GM18519 (cell line): ENCODE results near the gene KRTAP10-3.
"Not testable (repeated sequence)": the region's sequence is repeated elsewhere in the genome, so short reads cannot be mapped to it uniquely, and the experiment has no call there.

Experiments used
- ATAC-seq: cut with Tn5 transposase; IDR thresholded peaks from one replicate; pipeline ENCODE4 v1.9.1; 2021; ENCODE audit warnings: mild to moderate bottlenecking, moderate library complexity; ENCODE audit not compliant: unreplicated experiment, low FRiP score

The KRTAP10-3 gene

DNA sequence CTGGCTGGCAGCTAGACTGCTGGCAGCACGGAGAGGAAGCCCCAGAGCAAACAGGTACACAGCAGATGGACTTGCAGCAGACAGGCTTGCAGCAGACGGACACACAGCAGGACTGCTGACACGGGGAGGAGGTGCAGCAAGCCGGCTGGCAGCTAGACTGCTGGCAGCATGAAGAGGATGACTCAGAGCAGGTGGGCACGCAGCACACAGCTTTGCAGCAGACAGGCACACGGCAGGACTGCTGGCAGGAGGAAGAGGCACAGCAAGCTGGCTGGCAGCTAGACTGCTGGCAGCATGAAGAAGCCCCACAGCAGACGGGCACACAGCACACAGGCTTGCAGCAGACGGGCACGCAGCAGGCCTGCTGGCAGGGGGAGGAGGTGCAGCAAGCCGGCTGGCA is 7.8 kb downstream of the KRTAP10-3 start:
- ATAC-seq = no peak

DNA sequence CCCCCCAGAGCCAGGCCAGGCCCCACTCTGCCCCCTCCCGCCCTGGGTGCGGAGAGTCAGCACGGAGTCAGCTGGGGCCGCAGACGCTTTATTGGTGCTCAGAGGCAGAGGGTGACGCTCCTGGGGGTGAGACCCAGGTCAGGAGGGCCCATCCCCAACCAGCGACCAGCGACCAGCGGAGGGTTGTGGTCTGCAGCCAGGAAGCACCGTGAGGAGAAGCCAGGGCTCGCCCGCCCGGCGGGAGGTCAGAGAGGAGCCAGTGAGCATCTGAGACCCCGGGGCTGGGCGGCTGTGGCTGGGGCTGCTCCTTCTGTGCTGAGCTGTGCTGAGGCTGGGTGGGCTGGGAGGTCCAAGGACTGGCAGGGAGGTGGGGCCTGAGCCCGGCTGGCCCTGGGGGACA is 8.3 kb downstream of the KRTAP10-3 start:
- not testable (repeated sequence) for ATAC-seq

DNA sequence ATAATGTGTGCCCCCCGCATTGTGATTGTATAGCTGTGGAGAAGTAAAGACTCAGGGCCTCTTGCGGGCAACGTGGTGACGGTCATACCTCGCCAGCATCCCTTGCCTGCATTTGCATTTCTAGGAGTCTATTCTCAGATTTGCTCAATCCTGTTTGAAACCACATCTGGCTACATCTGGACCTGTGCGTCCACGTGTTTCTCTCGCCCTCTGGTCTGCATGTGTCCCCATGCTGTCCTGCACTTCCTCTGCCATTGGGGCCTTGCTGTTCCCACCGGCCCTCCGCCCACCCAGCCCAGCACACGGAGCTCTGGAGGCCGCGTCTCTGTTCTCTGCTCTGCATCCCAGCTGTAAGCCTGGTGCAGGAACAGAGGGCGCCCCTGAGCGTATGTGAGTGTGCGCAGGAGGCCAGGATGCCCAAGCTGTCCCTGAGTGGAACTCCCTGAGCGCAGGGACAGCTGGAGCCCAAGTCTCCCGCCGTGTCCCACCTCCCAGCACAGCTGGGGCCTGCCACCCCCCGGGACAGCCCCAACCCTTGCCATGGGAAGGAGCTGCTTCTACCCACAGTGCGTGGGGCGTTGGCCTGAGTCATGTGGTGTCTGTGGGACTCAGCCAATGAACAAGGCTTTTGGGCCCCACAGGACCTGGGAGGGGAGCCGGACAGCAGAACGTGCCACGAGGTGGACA is 8.9 kb downstream of the KRTAP10-3 start:
- ATAC-seq = no peak

DNA sequence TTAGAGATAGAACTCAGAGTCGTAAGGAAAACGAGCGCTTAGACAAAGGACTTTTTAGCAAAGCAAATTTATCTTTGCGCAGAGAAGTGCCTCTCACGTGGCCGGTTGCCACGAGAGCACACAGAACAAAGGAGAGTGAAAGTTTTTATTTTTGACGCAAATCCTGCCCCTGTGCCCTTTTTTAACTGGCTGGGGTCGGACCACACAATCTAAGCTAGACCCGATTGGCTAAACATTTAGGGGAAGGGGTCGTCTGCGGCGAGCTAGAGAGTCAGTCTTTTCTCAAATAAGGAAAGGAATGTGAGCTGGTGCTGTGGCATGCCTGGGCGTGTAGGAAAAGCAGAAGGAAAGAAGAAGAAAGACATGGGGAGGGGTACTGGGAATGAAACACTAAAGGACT is 9.7 kb downstream of the KRTAP10-3 start:
- no peak for ATAC-seq

DNA sequence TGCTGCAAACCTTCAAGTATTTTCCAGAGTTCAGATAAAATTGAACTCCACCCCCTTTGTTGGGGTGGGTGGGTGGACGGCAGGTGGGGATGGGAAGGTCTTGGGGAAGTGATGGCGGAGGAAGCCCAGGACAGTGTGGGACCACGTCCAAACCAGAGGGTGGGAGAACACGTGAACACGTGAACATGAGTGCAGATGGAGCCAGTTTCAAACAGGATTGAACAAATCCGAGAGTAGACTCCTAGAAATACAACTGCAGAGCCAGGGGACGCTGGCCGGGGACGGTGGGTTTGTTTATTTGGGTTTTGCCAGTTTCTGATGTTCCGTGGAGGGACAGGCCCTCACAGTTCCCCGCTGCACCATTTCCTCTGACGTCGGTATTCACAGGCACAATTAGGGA is 10.2 kb downstream of the KRTAP10-3 start:
- ATAC-seq = no peak

DNA sequence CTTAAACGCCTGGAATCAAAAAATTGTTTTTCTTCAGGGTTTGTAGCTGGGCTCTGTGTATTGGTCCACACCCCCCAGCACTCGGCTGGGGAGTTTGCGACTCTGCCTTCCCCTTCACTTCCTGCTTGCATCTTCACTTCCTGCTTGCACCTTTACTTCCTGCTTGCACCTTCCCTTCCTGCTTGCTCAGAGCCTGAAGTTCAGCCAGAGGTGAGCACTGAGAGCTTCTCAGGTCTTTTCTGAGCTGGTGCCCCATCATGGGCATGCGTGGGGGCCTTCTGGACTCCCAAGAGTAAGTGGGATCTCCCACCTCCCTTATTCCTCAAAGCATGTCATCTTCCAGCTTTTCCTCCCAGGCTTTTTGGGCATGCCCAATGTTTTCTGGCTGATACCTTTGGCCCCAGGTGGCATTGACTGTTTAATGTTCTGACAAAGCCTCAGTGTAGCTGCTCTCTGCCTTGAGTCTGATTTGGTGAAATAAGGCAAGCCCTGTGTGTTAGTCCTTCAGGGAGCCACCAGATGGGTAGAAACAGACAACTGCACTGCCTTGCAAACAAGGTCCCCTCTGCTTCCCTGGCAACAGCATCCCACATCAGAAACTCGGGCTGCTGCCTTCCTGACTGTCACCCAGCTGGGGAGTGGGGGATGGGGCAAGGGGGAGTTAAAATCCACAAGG is 10.8 kb downstream of the KRTAP10-3 start:
- ATAC-seq = no peak

DNA sequence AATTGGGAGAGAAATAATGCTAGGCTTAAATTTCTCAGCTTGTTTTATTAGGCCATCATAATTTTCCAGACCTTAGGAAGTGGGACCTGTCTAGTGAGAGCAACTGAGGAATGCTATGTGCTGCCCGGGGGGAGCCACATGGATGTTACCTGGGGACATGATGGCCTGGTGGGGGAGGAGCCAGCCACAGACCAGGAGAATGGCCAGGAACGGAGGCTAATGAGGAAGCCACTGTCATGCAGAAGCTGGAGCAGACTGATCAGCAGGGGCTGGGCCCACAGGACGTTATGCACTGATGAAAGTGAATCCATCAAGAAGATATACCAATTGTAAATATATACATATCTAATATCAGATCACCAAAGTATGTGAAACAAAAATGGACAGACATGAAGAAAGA is 14.0 kb downstream of the KRTAP10-3 start:
- no peak for ATAC-seq

DNA sequence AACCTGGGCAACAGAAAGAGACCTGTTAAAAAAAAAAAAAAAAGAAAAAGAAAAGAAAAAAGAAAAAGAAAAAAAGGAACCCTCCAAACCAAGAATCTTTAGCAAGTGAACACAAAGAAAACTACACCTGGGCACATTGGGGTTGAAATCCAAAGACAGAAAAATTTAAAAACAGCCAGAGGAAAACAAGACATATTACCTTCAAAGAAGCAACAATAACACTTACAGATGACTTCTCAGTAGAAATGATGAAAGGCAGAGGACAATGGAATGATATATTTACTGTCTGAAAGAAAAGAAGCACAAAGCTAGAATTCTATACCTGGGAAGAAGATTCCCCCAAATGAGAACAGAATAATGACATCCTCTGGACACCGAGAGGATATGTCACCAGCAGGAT is 15.9 kb downstream of the KRTAP10-3 start:
- ATAC-seq = no peak

DNA sequence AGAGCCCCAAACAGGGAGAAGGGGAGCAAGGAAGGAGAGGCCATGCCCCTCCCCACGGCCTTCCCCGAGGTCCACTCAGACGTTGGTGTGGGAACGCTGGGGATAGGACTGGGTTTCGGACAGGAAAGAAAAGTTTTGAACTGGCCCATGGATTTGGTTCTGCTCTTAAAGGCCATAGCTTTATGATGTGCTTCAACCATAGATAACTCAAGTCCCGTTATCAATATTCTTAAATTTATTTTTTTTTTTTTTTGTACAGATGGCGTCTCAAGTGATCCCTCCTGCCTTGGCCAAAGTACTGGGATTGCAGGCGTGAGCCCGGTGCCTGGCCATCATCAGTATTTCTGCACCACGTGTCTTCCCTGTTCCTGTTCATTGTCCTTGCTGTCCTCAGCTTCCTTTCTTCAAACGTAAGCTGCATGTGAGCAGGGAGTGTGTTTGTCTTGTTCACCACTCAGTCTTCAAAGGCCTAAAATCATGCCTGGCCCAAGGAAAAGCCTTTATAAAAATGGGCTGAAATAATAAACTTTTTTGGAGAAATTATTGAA is 17.8 kb downstream of the KRTAP10-3 start:
- no peak for ATAC-seq

DNA sequence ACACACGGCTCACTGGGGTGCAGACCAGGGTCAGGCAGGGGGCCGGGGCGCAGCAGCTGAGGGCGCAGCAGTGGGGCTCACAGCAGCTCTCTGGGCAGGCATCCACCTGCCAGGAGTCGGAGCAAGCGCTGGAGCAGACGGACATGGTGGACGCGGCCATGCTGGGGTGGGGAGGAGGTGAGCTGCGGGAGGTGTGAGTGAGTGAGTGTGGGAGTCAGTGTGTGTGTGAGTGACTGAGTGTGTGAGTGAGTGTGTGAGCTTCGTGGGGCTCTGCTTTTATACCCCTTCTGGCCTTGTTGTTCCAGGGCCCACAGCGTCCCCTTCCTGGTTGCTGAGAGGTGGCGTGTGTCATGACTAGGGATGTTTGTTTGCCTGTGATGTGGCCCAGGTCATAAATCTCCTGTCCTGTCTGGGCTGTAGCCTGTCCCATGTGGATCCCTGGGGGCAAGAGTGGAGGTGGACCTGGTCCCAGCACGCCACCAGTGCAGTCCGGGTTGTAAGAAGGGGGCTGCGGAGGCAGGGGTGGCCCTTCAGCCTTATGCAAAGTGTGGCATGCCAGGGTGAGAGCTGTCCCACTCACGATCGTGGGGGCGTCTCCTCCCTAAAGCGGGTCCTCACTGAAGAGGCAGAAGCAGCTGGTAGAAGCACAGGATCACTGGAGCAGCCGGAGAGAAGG is 18.5 kb downstream of the KRTAP10-3 start, which contains the start of gene KRTAP10-1:
Gene KRTAP10-1, minus strand, starts transcription at position 205 of the 676 bp plus-strand sequence. Its CDS starts 45 bp downstream, at position 160.
- ATAC-seq = no peak

DNA sequence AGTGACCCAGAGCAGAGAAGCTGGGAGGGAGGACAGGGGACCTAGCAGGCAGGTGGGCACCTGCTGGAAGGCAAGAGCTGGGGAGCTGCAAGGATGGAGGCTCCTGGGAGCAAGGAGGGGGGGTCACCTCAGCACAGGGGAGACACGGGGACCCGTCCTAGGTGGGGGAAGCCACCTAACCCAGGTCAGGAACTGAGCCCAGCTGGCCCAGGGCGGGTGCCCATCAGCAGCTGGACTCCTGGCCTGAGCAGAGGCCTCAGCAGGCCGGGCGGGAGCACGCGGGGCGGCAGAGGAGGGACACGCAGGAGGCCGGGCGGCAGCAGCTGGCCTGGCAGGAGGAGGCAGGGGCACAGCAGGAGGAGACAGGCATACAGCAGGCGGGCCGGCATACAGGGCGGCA is 19.5 kb downstream of the KRTAP10-3 start:
- no peak for ATAC-seq

DNA sequence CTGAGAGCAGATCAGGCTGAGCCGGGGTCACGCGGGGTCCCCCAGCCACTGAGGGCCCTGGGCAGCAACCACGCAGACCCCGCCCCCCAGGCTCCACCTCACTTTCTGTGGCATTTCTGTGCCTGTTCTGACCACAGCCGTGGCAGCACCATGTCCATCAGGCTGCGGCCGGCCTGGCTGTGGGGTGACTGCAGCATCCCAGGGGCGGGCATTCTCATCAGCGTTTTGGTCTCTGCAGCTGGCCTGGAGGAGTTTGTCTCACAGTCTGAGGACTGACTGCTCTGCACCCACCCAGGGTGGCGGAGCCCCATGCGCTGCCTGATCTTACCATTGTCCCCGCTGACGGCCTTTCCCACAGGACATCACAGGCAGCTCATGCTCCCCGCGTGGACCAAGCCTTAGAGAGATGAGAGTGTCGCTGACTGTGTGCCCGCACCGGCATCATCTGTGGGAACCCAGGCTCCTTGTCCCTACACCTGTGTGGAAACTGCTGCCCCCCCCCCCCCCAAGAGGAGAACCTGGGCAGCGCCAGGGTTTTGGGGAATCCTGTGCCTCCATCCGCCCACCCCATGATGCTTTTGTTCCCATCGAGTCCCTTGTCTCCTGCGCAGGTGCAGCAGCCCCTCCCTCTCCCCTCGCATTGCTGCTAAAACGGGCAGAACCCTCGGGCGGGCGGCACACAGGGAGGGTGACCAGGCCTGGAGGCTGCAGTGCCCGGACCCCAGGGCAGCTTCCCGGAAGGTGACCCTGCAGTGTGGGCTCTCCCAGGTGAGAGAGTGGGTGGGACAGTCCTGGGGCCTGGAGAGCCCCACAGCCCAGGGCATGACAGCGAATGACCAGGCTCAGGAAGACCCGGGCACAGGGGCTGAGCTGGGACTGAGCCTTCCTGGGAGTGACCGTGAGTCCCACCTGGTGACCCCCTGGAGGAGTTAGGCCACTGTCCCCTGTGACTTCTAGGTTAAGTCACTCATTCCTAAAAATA is 20.4 kb downstream of the KRTAP10-3 start:
- ATAC-seq = no peak

DNA sequence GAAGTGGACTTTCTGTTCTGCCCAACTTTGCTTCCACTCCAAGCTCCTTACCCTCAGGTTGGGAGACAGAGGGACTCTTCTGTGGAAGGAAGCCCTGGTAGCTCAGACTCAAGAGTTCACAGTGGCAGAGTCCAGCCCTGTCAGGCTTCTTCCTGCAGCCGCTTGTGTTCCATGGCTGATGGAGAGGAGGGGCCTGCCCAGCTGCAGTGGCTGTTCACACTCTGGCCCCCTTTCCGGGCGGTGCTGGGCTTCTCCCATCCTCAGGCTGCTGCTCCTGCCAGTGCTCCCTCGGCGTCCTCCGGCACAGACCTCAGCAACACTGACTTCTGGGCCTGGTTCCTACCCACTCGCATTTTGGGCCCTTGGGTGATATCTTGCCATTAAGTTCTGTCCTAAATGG is 22.6 kb downstream of the KRTAP10-3 start:
- no peak for ATAC-seq

DNA sequence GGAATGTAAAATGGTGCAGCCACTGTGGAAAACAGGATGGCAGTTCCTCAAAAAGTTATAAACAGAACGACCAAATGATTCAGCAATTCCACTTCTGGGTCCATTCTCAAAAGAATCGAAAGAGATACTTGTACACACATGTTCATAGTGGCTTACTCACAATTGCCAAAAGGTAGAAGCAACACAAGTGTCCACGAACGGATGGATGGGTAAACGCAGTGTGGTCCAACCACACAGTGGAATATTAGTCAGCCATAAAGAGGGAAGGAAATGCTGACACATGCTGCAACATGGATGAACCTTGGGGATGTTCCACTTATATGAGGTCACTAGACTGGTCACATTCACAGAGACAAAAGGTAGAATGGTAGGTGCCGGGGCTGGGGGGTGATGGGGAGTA is 23.9 kb downstream of the KRTAP10-3 start:
- no peak for ATAC-seq

DNA sequence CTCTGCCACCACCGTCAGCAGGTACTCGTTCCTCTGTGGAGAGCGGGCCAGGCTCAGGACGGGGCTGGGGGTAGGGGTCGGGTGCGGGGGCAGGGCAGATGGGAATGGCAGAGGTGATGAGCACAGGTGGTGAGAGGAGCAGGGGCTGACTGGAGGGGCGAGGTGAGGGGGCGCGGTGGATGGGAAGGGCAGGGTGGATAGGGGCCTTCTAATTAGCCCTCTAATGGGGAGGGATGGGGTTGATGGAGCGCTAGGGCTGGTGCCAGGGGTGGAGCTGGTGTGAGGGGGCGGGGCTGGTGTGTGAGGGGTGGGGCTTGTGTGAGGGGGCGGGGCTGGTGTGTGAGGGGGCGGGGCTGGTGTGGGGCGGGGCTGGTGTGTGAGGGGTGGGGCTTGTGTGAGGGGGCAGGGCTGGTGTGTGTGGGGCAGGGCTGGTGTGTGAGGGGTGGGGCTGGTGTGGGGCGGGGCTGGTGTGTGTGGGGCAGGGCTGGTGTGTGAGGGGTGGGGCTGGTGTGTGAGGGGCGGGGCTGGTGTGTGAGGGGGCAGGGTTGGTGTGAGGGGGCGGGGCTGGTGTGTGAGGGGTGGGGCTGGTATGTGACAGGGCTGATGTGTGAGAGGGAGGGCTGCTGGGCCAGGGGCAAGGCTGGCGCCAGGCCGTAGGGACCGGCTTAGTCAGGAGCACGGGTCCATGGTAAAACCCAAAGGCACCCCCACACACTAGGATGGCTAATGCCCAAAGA is 24.5 kb downstream of the KRTAP10-3 start:
- no peak for ATAC-seq

DNA sequence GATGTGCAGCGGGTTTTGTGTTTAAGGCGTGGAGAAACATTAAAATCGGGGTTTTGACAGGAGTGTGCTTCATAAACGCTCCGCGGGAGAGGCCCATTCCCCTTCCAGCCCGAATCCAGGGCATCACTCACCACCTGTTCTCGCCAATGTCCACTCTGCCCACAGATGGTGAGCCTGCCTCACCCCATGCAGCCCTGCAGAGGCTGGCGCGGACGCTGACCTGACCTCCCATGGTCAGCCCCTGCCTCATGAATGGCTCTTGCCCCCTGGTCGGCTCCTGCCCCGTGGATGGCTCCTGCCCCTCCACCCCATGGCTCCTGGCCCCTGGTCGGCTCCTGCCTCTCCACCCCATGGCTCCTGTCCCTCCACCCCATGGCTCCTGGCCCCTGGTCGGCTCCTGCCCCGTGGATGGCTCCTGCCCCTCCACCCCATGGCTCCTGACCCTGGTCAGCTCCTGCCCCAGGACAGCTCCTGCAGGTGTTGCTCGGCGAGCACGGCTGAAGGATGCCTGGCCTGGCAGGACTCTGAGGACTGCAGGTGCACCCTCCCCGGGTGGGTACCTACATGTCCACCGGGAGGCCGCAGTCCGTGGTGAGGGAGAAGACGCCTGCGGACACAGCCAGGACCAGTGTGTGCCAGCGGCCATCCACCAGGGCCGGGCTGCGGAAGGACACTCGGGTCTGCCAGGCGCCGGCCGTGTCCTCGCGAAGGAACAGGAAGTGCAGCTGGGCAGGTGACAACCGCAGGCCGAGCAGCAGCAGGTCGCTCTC is 25.3 kb downstream of the KRTAP10-3 start:
- ATAC-seq = no peak

DNA sequence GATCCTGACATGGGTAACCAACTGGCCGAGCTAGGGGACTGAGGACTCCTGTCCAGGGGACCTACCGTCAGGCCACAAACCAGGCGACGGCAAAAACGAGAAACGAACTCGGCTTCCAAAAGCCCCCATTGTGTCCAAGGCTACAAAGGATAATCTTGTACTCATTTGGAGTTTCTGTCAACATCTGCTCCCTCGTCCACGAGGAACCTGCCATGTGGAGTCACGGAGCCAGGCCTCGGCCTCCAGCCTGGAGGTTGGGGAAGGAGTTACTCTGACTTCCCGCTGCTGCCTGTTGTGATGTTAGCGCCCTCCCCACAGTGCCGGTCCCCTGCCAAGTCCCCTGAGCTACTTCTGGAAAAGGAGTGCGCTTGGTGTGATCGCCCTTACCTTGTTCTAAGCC is 25.9 kb downstream of the KRTAP10-3 start:
- no peak for ATAC-seq

DNA sequence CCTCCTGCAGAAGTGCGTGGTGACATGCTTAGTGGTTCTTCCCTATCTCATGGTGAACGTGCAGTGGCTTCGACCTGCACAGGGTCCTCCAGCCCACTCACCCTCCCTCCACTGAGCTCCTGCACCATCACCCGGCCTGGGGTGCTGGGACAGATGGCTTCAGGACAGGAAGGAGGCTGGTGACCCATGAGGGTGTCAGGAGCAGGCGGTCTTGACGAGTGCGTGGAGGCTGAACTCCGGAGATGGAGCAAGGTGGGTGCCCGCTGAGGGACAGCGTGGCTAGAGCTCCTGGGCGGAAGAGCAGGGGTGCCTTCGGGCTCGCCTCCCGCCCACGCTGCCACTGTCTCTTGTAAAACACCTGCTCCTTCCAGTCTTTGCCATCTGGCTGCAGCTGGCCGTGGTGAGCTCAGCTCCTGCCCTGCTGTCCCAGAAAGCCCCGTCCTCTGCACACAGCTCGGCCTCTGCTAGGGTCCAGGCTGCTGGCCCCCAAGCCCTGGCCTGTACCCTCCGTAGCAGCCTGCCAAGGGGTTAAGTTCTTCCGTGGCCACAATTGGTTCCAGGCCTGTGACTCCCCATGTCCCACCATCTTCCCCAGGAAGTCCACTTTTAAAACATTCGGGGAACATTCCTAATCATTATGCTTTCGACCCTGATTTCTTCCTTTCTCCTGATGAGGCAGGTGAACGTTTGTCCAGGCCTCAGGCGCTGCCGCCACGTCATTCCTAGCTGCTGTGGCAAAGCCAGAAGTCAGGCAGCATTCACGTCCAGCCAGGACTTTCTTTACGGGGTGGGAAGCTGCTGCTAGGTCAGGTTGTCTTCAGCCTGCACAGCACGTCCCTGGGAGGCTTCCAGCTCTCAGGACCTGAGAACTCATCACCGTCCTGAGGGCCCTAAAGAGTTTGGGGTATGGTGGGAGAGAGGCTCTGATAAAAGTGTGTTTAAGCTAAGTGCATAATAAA is 26.7 kb downstream of the KRTAP10-3 start:
- ATAC-seq = no peak
